DOHH2 (cell line): Measurements from ENCODE around the gene SEC16A.

ENCODE experiments used
- CTCF ChIP-seq: fragments of 200-600 bp; sonication (generic); IDR thresholded peaks from one replicate; pipeline ENCODE4 v1.5.1; 2014; ENCODE audit warnings: antibody characterized with exemption, mild to moderate bottlenecking, low read depth, low read length; ENCODE audit not compliant: poor library complexity, severe bottlenecking
- EZH2phosphoT487 ChIP-seq: fragments of 200-600 bp; sonication (generic); IDR thresholded peaks from 2 replicates; pipeline ENCODE4 v1.6.1; 2017; ENCODE audit warnings: borderline replicate concordance, mild to moderate bottlenecking, antibody characterized with exemption, low read length, moderate library complexity, mixed read lengths

GRCh38 chr9:136419092-136419420, 63.8 kb downstream of the SEC16A start:
- TF ChIP-seq CTCF, result no peak
- no peak for TF ChIP-seq EZH2phosphoT487
